GM18870 (cell line): Measurements from ENCODE around the gene KANK3.
A peak's percentile ranks its signal among the peaks of the same experiment; 100 is the strongest.

Experiments used
- ATAC-seq: cut with Tn5 transposase; IDR thresholded peaks from one replicate; pipeline ENCODE4 v1.9.1; 2021; ENCODE audit warnings: moderate library complexity; ENCODE audit not compliant: unreplicated experiment

The KANK3 gene

DNA sequence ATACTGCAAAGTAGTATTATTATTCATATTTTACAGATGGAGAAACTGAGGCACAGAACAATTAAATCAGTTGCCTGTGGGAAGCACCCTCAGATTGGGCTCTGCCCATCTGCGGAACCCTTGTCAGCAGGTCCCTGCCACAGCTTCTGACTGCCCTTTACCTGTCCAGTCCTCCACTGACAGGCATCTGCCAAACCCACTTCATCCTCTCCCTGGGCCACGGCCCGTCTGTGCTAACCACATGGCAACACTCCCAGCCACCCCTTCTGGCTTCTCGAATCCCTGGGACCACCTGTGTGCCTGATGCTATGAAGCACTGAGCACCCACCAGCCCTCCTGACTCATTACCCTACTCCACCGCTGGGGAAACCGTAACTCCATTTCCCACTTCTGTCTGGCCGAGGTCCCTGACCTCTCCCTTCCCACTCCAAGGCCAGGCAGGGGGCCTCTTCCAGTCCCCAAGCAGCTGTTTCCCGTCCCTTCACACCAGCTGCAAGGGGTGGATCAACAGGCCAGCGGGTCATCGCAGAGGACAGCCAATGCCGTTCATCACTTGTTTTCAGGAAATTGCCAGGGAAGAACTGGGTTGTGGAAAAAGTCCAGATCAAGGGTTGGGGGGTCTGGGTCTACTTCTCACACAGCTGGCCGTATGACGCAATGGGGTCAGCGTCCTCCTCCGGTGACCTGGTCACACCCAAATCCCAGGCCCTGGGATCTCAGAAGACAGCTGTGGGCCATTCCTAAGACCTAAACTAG is 2.5 kb downstream of the KANK3 start:
- no peak for ATAC-seq

DNA sequence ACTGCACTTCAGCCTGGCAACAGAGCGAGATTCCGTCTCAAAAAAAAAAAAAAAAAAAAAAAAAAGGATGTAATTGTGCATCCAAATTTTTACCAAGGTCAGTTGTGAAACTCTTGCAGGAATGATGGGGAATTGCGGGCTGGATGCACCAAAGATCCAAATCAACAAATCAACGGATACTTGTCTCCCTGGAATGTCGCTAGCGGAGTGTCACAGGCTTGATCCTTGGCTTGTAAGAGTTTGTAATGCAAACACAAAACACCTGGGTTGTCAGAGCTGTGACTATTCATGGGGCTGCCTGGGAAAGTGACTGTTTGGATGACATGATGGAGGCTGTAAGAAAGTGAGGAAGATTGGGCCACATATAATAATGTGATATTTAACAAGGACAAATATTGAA is 4.2 kb downstream of the KANK3 start:
- ATAC-seq: no peak

DNA sequence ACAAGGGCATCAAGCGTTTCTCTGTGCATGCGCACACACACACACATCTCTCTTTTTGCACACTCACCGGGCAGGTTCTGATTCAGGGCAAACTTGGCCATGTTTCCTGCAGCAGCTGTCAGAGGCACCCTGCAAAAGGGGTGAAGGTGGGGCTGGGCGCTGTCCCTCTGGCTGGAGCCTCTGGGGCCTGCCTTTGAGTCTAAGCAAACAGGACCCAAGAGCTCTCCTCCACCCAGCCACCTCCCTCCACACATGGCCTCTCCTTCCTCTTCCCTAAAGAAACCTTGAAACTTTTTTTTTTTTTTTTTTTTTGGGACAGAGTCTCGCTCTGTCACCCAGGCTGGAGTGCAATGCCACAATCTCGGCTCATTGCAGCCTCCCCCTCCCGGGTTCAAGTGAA is 5.3 kb downstream of the KANK3 start:
- ATAC-seq: no peak

DNA sequence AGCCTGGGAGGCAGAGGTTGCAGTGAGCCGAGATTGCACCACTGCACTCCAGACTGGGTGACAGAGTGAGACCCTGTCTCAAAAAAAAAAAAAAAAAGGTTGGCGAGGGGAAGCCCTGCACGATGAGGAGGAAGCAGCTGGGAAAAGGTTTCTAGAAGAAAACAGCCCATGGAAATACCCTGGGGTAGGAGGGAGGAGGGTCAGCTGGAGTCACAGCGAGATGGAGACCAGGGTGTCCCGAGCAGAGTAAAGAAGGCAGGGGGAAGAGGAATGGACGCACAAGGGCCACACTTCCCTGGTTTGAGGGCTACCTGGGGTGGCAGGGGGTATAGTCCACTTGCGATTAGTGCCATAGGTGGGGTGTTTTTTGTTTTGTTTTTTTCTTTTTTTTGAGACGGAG is 6.4 kb downstream of the KANK3 start:
- no peak for ATAC-seq

DNA sequence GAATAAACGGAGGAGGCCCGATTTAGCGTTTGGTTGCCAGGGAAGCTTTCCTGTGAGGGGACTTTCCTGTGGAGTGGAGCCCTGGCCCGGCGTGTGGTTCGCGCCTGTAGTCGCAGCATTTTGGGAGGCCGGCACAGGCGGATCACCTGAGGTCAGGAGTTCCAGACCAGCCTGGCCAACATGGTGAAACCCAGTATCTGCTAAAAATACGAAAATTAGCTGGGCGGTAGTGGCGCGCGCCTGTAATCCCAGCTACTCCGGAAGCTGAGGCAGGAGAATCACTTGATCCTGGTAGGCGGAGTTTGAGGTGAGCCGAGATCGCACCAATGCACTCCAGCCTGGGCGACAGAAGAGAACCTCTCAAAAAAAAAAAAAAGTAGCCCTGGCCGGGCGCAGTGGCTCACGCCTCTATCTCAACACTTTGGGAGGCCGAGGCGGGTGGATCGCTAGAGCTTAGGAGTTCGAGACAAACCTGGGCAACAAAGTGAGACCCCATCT is 6.9 kb downstream of the KANK3 start:
- no peak for ATAC-seq

DNA sequence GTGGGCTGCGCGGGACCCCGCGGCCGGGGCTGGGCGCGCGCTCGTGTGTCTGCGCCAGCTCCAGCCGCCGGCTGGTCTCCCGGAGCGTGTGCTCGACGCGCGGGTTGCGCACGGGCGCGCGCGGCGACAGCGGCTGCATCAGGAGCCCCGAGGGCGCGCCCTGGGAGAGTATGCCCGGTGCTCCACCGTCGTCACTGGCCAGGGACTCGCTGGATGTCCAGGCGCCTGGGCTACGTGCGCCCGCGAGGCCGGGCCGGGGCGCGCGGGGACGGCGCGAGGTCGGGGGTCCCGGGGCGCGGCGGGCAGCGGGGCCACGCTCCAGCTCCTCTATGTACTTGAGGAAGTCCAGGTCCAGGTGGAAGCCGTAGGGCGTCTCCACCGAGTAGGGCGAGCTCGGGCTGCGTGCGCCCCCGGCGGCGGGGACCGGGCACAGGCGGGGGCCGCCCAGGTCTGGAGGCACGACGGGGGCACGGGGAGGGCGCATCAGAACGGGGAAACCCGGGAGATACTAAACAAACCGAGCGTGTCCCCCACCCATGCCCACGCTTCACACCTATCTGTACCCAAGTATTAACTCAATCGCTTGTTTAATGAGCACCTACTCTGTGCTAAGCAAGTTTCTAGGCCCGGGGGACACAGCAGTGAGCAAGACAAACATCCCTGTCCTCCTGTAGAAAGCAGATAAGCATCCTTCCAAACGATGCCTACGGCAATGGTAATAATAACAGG is 7.6 kb downstream of the KANK3 start:
- no peak for ATAC-seq

DNA sequence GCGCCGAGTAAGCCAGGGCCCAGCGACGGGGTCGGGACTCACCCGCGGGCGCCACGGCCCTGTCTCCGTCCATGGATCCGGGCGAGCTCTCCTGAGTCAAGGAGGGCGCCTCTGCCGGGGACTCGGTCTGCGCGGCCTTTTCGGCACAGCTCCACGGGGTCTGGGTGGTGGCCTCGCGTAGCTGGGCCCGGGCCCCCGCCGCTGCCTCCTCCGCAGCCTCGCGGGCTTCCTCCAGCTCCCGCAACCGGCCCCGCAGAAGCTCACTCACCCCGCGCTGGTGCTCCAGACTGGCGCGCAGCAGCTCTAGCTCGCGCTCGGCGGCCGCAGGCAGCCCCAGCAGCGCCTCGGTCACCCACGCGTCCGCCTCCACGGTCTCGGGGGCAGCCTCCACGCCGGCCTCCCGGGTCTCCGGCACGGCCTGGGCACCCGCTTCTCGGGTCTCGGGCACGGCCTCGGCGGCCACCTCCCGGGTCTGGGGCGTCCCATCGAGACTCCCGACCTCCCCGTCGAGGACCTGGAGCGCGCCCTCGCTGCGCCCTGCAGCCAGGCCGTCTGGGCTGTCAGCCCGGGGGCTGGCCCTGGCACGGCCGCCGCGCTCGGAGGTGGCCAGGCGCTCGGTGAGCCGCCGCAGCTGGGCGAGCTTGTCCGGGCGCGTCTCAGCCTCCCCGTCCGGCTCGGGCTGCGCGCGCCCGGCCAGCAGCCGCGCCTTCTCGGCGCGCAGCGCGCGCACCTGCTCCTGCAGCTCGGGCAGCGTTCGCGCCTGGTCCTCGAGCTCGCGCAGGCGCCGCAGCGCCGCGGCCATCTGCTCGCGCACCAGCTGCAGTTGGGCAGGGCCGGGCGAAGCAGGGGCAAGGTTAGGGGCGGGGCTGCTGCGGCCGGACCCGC is 8.4 kb downstream of the KANK3 start:
- no peak for ATAC-seq

DNA sequence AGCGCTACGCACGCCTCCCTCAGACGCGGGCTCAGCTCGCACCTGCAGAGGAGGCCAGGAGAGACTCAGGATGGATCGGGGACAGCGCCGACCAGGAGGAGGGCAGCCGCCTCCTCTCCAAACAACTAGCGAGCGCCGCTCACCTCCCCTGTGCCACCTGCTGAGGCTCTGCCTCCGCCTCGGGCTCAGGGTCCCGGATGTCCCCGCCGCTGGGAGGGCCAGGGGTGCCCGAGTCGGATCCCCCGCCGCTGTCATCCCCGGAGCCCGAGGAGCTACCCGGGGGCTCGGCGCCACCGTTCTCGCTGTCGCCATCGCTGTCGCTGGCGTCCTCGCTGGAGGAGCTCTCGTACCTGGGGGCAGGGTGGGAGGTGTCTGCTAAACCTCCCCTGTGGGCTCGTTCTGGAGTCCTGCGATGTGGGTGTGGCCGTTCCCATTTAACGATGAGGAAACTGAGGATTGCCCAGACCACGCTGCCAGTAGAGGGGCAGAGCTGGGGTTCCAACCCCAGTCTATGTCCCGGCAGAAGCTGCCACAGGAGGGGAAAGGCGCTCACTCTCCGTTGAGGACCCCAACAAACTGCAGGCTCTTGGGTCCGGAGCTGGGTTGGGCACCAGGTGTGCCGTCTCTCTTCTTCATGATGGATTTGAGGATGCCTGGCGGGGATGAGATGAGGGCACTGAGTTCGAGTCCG is 9.2 kb downstream of the KANK3 start:
- ATAC-seq: no peak

DNA sequence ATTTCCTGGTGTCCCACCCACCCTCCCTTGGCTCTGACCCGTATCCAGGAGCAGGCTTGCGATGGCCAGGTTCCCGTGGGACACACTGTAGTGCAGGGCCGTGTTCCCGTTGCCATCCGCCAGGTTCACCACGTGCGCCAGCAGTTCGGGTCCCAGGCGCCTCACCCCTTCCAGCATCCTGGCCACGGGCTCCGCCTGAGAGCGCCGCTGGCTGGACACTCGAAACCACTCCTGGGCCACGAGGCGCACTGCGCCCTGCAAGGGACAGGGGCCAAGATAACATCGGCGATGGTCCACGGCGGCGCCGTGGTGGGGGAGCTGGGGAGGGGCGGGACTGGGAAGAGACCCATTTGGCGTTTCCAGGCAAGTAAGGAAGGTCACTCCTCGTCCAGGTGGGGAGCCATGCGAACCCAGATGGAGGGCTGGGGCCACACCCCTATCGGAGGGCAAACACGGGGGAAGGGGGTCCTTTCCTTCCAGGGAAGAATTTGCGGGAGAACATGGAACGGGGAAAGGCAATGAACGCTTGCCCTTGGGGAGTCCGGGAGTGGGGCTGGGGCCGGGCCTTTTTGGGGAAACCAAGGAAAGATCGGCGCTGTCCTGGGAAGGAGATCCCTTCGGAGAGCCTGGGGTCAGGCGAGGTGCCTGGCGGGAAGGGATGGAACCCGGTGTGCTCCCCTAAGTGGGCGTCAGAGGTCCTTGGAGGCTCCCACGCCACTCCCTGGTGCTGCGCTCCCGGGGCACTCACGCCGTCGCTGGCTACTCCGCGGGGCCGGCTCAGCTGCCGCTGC is 9.9 kb downstream of the KANK3 start:
- no peak for ATAC-seq

DNA sequence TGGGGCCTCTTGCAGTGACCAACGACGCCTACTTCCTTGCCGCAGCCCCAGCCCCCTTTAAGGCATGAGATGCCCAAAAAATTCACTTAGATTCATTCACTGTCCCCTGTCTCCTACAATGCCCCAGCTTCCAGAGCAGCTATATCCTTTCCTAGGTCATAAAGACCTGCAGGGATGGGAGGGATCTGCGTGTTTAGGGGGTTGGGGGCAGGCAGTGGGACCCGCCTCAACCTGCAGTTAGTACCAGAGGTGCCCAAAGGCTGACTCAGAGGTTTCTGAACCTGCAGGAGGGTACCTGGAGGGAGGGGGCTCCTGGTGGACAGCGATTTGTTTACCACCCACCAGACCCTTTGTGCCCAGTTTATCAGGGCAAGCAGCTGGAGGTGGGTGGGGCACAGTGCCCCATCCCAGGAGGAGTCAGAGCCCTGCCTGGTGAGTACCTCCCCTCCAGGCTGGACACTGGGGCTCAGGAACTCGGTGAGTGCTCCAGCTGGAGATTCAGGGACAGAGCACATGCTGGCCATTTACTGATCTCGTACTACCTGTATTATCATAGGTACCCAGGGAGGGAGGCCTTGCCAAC is 11.7 kb downstream of the KANK3 start:
- no peak for ATAC-seq

DNA sequence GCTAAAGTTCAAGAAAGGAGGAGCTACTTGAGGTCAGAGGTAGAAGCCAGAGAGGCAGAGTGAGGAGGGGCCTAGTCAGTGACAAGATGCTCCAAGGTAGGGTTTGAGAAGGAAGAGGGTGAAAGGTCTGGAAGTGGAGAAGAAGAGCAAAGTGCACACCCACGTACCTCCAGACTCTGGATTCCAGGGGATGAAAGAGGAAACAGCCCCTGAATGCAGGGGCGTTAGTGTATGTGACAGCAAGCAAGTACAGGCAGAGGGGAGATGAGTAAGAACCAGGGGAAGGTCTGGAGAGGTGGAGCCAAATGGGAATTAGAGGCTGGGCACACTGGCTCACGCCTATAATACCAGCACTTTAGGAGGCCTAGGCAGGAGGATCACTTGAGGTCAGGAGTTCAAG is 13.1 kb downstream of the KANK3 start:
- ATAC-seq: no peak

DNA sequence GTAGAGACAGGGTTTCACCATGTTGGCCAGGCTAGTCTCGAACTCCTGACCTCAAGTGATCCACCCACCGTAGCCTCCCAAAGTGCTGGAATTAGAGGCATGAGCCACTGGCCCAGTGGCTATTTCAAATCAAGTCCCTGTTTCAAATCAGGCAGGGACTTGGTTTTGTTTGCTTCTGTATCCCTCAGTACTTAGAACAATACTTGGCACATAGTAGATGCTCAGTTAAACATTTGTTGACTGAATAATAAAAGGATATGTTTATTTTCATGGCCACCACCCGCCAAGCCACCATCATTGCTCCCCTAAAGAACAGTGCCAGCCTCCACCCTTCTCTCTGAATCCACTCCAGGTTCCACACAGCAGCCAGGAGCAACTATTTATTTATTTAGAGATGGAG is 17.6 kb downstream of the KANK3 start:
- ATAC-seq: no peak

DNA sequence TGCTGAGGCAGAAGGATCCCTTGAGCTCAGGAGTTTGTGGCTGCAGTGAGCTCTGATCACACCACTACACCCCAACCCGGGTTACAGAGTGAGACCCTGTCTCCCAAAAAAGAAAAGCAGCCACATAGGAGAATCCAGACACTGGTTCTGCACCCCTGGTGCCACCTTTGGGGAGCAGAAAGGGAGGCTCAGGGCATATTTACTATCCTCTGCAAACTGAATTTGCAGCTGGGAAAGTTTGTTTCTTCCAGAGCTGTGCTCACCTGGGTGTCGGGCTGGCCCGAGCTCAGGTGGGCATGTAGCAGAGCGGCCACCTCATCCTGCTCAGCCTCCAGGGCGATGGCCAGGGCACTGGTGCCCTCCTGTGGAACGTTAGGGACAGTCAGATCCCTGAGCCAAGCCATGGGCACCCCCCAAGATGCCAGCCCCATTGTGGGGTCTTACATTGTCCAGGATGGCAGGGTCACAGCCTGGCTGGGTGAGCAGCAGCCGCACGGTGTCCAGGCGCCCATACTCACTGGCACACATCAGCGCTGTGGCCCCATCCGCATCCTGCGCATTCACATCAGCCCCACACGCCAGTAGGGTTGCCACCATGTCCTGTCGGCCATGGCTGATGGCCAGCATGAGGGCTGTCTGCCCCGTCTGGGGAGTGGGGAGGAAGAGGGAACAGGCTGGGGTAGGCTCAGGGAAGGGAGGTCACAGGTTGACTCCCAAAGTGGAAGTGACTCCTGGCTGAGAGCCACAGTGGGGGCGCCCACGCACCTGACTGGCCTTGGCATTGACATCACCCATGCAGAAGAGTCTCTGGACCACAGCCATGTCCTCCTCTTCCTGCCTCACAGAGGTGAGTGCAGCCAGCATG is 18.6 kb downstream of the KANK3 start:
- ATAC-seq: no peak

DNA sequence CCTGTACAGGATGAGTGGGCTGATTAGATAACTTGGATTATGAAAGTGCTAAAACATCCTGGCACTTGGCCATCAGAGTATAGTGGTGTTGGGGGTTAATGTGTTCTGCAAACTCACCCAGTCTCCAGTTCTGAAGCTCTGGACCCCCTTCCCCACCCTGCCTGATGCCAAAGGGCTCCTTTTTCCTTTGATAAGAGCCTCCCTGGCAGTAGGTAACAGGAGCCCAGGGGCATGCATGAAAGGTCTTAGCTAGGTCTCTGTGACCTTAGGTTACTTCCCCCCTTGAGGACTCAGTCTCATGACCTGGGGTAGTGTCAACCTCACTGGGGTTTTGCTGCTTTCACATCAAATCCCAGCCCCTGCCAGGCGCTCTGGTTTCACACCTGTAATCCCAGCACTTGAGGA is 19.3 kb downstream of the KANK3 start:
- ATAC-seq: no peak

DNA sequence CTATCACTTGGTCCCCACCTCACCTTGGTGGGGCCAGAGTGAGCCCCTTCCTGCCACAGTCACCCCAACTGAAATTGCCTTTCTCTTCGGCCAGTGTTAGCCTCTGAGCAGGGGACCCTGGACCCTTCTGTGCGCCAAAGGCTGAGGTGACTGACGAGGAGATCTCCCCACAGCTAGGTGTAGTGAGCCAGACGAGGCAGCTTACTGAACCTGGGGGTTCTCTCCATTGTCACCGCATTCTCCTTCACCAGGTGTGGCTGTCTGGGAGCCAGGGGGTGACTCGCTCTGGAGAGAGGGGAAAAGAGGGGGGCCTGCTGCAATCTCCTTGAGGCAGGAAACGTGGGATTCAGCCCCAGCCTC is 20.4 kb downstream of the KANK3 start:
- ATAC-seq: no peak

DNA sequence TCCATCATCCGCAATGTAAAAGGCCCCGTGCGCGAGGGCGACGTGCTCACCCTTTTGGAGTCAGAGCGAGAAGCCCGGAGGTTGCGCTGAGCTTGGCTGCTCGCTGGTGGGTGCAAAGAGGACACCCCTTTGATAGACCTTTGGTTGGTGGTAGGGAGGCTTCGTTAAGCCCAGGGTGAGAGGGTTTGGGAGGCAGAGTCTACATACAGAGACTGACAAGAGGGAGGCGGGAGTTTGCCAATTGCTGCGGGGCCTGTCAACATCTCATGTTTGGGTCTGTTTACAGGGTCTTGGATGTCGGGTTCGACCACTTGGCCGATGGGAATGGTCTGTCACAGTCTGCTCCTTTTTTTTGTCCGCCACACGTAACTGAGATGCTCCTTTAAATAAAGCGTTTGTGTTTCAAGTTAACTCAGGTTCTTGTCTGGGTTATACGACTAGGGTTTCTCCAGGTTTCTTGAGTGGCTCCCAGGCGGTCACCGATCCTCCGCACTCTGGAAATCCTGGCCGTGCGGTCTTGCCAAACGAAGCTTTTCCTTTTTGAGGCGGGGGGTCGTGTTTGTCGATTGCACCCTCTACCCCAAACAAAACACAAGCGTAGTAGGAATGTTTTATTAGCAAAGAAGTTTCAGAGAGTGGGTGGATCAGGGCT is 20.9 kb downstream of the KANK3 start:
- no peak for ATAC-seq

DNA sequence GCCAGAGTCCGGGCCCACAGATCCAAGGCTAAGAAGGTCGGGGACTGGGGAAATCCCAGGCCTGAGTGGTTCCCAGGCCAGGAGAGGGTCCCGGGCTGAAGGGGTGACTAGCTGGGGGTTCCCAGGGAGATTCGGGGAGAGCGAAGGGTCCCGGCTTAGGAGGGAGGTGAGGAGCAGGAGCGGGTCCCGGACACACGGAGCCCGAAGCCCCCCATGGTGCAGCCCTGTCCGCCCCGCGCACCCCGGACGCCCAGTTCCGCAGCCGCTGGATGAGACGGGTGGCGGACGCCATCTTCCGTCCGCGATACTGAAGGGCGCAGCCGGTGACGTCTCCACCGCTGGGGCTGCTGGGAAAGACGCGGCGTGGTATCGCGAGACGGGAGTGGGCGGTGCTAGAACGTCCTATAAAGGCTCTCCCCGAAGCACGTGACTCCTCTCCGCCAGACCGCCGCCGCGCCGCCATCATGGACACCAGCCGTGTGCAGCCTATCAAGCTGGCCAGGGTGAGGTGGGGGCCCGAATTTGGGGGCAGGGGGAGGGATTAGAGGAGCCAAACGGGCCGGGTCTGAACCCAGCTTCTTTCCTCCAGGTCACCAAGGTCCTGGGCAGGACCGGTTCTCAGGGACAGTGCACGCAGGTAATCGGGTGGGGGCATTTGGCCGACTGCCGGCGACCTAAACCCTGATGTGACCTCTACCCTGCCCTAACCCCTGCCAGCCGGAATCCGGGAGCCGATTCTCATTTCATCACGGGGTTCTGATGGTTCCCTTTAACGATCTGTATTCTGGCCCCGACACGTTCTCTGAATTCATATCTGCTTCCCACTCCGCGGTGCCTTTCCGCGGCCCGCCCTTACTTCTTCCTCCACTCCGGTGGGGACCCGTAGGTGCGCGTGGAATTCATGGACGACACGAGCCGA is 21.7 kb downstream of the KANK3 start, which contains the start of the genes NDUFA7 and RPS28:
TSS of gene NDUFA7 (minus strand) at position 309 of the 919 bp plus-strand sequence. CDS start at position 292, 17 bp downstream.
TSS of gene RPS28 (plus strand) at position 430 of the 919 bp plus-strand sequence. CDS start at position 465, 35 bp downstream.
- peak; percentile 45 for ATAC-seq
